ENCODE measurements around the gene TMEM116.

Gene TMEM116

DNA sequence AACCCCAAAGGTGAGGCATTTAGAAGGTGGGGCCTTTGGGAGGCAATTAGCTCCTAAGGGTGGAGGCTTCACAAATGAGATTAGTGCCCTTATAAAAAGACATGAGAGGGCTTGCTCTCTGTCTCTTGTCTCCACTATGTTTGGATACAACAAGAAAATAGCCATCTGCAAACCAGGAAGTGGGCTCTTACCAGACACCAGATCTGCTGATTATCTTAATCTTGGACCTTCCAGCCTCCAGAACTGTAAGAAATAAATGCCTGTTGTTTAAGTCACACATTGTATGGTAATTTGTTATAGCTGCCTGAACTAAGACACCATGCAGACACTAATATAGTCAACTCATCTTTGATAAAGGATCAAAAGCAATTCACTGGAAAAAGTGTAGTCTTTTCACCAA, 34.4 kb downstream of the TMEM116 start:
- DNase-seq: no peak
- H3K27me3 ChIP-seq: no peaks in the 10 kb centered on the region
- H3K9me3 ChIP-seq: no peaks in the 10 kb centered on the region
- H3K36me3 ChIP-seq: peaks cover 0 to 7% (median 0%) of the 10 kb centered on the region in 3 donors
- H3K4me3 ChIP-seq: no peak overlapping the region
- TF ChIP-seq, protein P1, sequence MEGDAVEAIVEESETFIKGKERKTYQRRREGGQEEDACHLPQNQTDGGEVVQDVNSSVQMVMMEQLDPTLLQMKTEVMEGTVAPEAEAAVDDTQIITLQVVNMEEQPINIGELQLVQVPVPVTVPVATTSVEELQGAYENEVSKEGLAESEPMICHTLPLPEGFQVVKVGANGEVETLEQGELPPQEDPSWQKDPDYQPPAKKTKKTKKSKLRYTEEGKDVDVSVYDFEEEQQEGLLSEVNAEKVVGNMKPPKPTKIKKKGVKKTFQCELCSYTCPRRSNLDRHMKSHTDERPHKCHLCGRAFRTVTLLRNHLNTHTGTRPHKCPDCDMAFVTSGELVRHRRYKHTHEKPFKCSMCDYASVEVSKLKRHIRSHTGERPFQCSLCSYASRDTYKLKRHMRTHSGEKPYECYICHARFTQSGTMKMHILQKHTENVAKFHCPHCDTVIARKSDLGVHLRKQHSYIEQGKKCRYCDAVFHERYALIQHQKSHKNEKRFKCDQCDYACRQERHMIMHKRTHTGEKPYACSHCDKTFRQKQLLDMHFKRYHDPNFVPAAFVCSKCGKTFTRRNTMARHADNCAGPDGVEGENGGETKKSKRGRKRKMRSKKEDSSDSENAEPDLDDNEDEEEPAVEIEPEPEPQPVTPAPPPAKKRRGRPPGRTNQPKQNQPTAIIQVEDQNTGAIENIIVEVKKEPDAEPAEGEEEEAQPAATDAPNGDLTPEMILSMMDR (IDR thresholded peaks at IDR 0.05): no peak
- H3K4me1 ChIP-seq: peaks cover 0 to 4% (median 0%) of the 10 kb centered on the region in 4 donors
- intact Hi-C loops (cut with DNase I; ENCODE audit: low total_unique reads): no loop called here
- no peak overlapping the region for H3K27ac ChIP-seq

DNA sequence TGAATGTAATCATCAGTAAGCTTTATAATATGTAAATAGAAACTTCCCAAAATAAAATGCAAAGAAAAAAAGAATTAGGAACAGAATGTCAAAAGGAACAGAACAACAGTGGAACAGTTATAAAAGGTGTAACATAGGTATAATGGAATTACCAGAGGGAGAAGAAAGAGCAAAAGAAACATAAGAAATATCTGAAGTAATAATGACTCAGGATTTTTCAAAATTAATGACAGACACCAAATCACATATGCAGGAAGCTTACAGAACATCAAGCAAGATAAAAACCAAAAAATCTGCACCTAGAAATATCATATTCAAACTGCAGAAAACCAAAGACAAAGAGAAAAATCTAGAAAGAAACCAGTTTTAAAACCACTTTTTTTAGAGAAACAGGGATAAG, 36.1 kb downstream of the TMEM116 start:
- TF ChIP-seq, protein P1 (IDR thresholded peaks at IDR 0.05): no peak
- Histone ChIP-seq H3K27ac (no peak overlapping the region), H3K27me3 (no peaks in the 10 kb centered on the region), H3K4me1 (peaks cover 0 to 4% (median 0%) of the 10 kb centered on the region in 4 donors), H3K9me3 (no peaks in the 10 kb centered on the region), H3K36me3 (peaks cover 0 to 12% (median 6%) of the 10 kb centered on the region in 3 donors), H3K4me3 (no peak overlapping the region)
- intact Hi-C loops (cut with DNase I; ENCODE audit: low total_unique reads): no loop called here
- DNase-seq: no peak

DNA sequence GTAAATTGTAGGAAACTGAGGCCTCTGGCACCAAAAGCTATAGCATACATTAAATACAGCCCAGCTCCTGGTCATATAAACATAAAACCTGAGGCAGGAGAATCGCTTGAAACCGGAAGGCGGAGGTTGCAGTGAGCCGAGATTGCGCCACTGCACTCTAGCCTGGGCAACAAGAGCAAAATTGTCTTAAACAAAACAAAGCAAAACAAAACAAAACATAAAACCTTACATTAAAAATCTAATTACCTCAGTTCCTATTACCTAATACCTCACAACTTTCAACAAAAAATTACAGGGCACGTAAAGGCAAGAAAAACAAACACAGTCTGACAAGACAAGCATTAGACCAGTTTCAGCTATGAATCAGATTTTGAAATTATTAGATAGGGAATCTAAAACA, 36.7 kb downstream of the TMEM116 start:
- Histone ChIP-seq H3K9me3 (peaks cover 0 to 2% (median 0%) of the 10 kb centered on the region in 3 donors), H3K27me3 (no peaks in the 10 kb centered on the region), H3K4me3 (no peak overlapping the region), H3K27ac (no peak overlapping the region), H3K4me1 (peaks cover 0 to 4% (median 0%) of the 10 kb centered on the region in 4 donors), H3K36me3 (peaks cover 0 to 12% (median 12%) of the 10 kb centered on the region in 3 donors)
- TF ChIP-seq, protein P1 (IDR thresholded peaks at IDR 0.05): no peak
- DNase-seq: no peak
- intact Hi-C loops (cut with DNase I; ENCODE audit: low total_unique reads): no loop called here

DNA sequence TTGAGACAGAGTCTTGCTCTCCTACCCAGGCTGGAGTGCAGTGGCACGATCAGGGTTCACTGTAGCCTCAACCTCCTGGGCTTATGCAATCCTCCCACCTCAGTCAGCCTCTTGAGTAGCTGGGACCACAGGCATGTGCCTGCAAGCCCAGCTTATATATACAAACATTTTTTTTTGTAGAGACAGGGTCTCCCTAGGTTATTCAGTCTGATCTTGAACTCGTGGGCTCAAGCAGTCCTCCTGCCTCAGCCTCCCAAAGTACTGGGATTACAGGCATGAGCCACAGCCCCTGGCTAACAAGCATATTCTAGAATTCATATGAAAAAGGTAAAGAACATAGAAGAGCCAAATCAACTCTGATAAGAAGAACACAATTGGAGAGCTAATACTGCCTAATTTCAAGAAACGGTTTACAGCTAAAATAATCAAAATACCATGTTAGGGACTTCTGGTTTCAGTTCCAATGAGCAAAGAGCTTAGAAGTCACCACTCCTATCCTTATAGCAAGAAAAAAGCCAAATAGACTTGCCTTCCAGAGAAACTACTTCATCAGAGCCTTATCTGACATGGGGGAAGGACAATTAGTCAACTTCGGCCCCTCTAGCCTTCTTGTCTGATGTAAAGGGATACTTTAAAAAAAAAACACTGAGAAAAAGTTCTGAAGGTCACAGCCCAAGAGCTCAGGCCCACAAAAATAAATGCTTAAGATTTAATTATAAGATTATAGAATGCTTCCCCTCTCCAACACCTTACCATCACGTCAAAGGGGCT, 37.6 kb downstream of the TMEM116 start:
- H3K9me3 ChIP-seq: peaks cover 0 to 11% (median 7%) of the 10 kb centered on the region in 3 donors

DNA sequence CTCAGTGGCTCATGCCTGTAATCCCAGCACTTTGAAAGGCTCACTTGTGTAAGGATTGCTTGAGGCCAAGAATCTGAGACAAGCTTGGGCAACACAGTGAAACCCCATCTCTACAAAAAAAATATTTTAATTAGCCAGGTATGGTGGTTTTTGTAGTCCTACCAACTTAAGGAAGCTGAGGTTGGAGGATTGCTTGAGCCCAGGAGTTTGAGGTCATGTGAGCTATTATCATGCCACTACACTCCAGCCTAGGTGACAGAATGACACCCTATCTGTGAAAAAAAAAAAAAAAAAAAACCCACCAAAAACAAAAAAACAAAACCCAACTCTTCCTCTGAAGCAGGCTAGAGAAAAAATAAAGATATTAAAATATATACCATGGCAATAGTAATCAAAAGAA, 41.2 kb downstream of the TMEM116 start:
- peaks cover 0 to 16% (median 6%) of the 10 kb centered on the region in 3 donors for H3K36me3 ChIP-seq
- DNase-seq: no peak
- peaks cover 0 to 11% (median 7%) of the 10 kb centered on the region in 3 donors for H3K9me3 ChIP-seq
- H3K4me3 ChIP-seq: no peak overlapping the region
- TF ChIP-seq, protein P1 (IDR thresholded peaks at IDR 0.05): no peak
- intact Hi-C loops (cut with DNase I; ENCODE audit: low total_unique reads): no loop called here
- no peaks in the 10 kb centered on the region for H3K27me3 ChIP-seq
- H3K4me1 ChIP-seq: no peaks in the 10 kb centered on the region
- no peak overlapping the region for H3K27ac ChIP-seq

More for the DNA sequence above, 37.6 kb downstream of the TMEM116 start:
- Histone ChIP-seq H3K27ac (no peak overlapping the region), H3K36me3 (peaks cover 0 to 16% (median 12%) of the 10 kb centered on the region in 3 donors), H3K4me3 (no peak overlapping the region), H3K27me3 (no peaks in the 10 kb centered on the region), H3K4me1 (no peaks in the 10 kb centered on the region)
- TF ChIP-seq, protein P1 (IDR thresholded peaks at IDR 0.05): no peak
- DNase-seq: no peak
- intact Hi-C loops (cut with DNase I; ENCODE audit: low total_unique reads): no loop called here

Data from tibial artery (tissue), 4 donors.